GM12801 (cell line): ENCODE results near the gene LRRC51.
"Not testable (repeated sequence)": the region's sequence is repeated elsewhere in the genome, so short reads cannot be mapped to it uniquely, and the experiment has no call there.

Experiments used
- CTCF ChIP-seq: IDR thresholded peaks from one replicate; pipeline ENCODE4 v1.5.1; 2011; ENCODE audit warnings: control low read depth; ENCODE audit not compliant: insufficient read length; ENCODE audit errors: extremely low read depth

The LRRC51 gene

GRCh38 chr11:72123117-72123653 is 42.5 kb downstream of the LRRC51 start:
- no peak for TF ChIP-seq CTCF

GRCh38 chr11:72124046-72124445 is 43.4 kb downstream of the LRRC51 start:
- TF ChIP-seq CTCF, result no peak

- no peak for TF ChIP-seq CTCF
Measured at GRCh38 chr11:72125956-72126355, 45.3 kb downstream of the LRRC51 start.

GRCh38 chr11:72127923-72128322 is 47.3 kb downstream of the LRRC51 start:
- no peak for TF ChIP-seq CTCF

- no peak for TF ChIP-seq CTCF
Measured at GRCh38 chr11:72129381-72129780, 48.7 kb downstream of the LRRC51 start.

GRCh38 chr11:72132646-72133045 is 52.0 kb downstream of the LRRC51 start:
- TF ChIP-seq CTCF, result no peak

- not testable (repeated sequence) for TF ChIP-seq CTCF
Measured at GRCh38 chr11:72135473-72135872, 54.8 kb downstream of the LRRC51 start, which contains the start of gene FOLR3. Gene FOLR3, plus strand, starts transcription at chr11:72135725. Its CDS starts 228 bp downstream, at chr11:72135953.
